HG03575 (cell line): ENCODE data around the gene ADH1C.
"Not testable (repeated sequence)": the region's sequence is repeated elsewhere in the genome, so short reads cannot be mapped to it uniquely, and the experiment has no call there.

ENCODE experiments used
- ATAC-seq: cut with Tn5 transposase; IDR thresholded peaks from one replicate; pipeline ENCODE4 v1.9.1; 2021; ENCODE audit not compliant: unreplicated experiment, insufficient number of reproducible peaks, low FRiP score; ENCODE audit errors: extremely low read depth

ADH1C gene

GRCh38 chr4:99361268-99361898 lies 8.8 kb upstream of the ADH1C start:
- ATAC-seq = no peak

- no peak for ATAC-seq
Measured at GRCh38 chr4:99359480-99360204, 7.1 kb upstream of the ADH1C start.

- ATAC-seq = no peak
Measured at GRCh38 chr4:99357948-99358347, 5.4 kb upstream of the ADH1C start.

GRCh38 chr4:99356992-99357391 lies 4.4 kb upstream of the ADH1C start:
- ATAC-seq = no peak

GRCh38 chr4:99356149-99356548 lies 3.6 kb upstream of the ADH1C start:
- ATAC-seq = not testable (repeated sequence)

- no peak for ATAC-seq
Measured at GRCh38 chr4:99351487-99351886, 1.1 kb downstream of the ADH1C start.

- no peak for ATAC-seq
Measured at GRCh38 chr4:99349338-99349737, 3.2 kb downstream of the ADH1C start.

GRCh38 chr4:99342624-99343023 lies 9.9 kb downstream of the ADH1C start:
- ATAC-seq = not testable (repeated sequence)

GRCh38 chr4:99341426-99341825 lies 11.1 kb downstream of the ADH1C start:
- ATAC-seq = no peak

GRCh38 chr4:99339172-99339571 lies 13.4 kb downstream of the ADH1C start:
- no peak for ATAC-seq

GRCh38 chr4:99336553-99336952 lies 16.0 kb downstream of the ADH1C start:
- no peak for ATAC-seq

- no peak for ATAC-seq
Measured at GRCh38 chr4:99334880-99335279, 17.7 kb downstream of the ADH1C start.

GRCh38 chr4:99330648-99331047 lies 21.9 kb downstream of the ADH1C start:
- ATAC-seq = no peak

GRCh38 chr4:99329876-99330275 lies 22.7 kb downstream of the ADH1C start:
- ATAC-seq = no peak

- ATAC-seq = no peak
Measured at GRCh38 chr4:99324979-99325378, 27.6 kb downstream of the ADH1C start.

GRCh38 chr4:99324361-99324760 lies 28.2 kb downstream of the ADH1C start:
- ATAC-seq = no peak

GRCh38 chr4:99323756-99324155 lies 28.8 kb downstream of the ADH1C start:
- ATAC-seq = no peak

GRCh38 chr4:99321241-99322191 lies 31.0 kb downstream of the ADH1C start, which contains the start of gene ADH1B:
Gene ADH1B, minus strand, starts transcription at chr4:99321401. Its CDS starts 70 bp downstream, at chr4:99321331.
- ATAC-seq = no peak

GRCh38 chr4:99317811-99318210 lies 34.7 kb downstream of the ADH1C start:
- ATAC-seq = not testable (repeated sequence)

GRCh38 chr4:99317354-99317753 lies 35.2 kb downstream of the ADH1C start:
- no peak for ATAC-seq
